Skin epidermis (tissue), 12 donors: ENCODE data around the gene COL9A1.
"Not testable (repeated sequence)": the region's sequence is repeated elsewhere in the genome, so short reads cannot be mapped to it uniquely, and the experiment has no call there.

ENCODE experiments used
- H3K27ac ChIP-seq, 21 experiments: fragments of 200-600 bp; sonication (generic) in 11 of 21; one replicate each; pipeline ENCODE4 v1.5.0; 2020; ENCODE audit warnings: mild to moderate bottlenecking in 3 of 21, inconsistent platforms in 2 of 21, moderate library complexity in 2 of 21
- H3K4me3 ChIP-seq, 7 experiments: fragments of 200-600 bp; sonication (generic) in 2 of 7; one replicate each; pipeline ENCODE4 v1.5.0; 2020; ENCODE audit warnings: inconsistent platforms in 2 of 7, mild to moderate bottlenecking in 2 of 7, moderate library complexity in 1 of 7

Gene COL9A1

DNA sequence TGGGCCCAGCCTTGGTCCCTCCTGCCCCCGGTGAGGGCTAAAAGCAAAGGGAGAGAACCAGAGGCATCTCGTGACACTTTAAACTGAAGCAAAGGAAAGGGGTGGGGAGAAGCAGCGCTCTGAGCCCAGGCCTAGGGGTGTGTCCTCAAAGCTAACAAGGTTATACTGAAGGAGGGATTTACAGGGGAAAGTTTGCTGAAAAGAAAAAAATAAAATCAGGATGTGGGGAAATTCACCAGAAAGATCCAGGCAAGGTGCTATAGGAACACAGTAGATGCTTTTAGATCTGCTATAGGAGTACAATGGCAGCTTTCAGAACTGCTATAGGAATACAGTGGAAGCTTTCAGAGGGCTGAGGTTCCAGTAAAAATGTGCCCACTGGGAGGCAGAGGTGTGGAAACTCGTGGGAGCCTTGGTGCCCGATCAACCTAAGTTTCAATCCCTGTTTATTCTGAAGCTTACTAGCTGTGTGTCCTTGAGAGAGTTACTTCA is at the start of gene COL9A1:
TSS of gene COL9A1 (minus strand) at position 51 of the 492 bp plus-strand sequence. CDS start 160 bp downstream, outside the sequence.
- no peak within 1 kb of the TSS for H3K4me3 ChIP-seq
- H3K27ac ChIP-seq = no peak within 1 kb of the TSS

DNA sequence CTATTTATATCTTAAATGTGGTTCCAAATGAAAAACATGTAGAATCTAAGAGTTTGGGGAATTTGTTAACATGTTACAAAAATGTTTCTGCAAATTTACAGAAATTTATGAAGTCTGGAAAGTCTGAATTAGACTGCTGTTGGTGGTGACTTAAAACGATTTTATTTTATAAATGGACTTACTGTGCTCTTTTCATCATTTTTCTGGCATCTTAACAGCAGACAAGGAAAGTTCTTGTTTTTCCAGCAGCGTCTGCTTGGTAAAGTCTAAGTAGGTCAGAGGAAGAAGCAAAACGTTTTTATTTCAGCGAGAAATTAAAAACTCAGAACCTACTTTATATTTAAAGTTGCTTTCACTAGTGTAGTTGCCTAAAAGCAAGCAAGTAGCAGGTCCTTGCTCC is 48.6 kb upstream of the COL9A1 start:
- Histone ChIP-seq H3K27ac (no peak overlapping the region), H3K4me3 (no peak overlapping the region)

DNA sequence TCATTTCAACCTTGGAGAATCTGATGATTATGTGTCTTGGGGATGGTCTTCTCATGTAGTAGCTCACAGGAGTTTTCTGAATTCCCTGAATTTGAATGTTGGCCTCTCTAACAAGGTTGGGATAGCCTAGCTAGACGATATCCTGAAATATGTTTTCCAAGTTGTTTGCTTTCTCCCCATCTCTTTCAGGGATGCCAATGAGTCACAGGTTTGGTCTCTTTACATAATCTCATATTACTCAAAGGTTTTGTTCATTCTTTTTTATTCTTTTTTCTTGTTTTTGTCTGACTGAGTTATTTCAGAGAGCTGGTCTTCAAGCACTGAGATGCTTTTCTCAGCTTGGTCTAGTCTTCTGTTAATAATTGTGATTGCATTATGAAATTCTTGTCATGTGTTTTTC is 42.7 kb upstream of the COL9A1 start:
- Histone ChIP-seq H3K4me3 (no peak overlapping the region), H3K27ac (no peak overlapping the region)

DNA sequence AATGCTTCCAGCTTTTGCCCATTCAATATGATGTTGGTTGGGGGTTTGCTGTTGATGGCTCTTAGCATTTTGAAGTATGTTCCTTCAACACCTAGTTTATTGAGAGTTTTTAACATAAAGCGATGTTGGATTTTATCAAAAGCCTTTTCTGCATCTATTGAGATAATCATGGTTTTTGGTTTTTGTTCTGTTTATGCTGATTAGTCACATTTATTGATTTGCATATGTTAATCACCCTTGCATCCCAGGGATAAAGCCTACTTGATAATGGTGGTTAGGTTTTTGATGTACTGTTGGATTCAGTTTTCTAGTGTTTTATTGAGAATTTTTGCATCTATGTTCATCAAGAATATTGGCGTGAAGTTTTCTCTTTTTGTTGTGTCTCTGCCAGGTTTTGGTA is 40.4 kb upstream of the COL9A1 start:
- Histone ChIP-seq H3K4me3 (no peak overlapping the region), H3K27ac (no peak overlapping the region)

DNA sequence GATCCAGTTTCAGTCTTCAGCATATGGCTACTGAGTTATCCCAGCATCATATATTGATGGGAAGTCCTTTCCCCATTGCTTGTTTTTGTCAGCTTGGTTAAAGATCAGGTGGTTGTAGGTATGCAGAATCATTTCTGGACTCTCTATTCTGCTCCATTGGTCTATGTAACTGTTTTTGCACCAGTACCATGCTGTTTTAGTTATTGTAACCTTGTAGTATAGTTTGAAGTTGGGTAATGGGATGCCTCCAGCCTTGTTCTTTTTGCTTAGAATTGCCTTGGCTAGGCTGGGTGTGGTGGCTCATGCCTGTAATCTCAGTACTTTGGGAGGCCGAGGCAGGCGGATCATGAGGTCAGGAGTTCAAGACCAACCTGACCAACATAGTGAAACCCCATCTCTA is 36.9 kb upstream of the COL9A1 start:
- not testable (repeated sequence) for H3K4me3 ChIP-seq, H3K27ac ChIP-seq

DNA sequence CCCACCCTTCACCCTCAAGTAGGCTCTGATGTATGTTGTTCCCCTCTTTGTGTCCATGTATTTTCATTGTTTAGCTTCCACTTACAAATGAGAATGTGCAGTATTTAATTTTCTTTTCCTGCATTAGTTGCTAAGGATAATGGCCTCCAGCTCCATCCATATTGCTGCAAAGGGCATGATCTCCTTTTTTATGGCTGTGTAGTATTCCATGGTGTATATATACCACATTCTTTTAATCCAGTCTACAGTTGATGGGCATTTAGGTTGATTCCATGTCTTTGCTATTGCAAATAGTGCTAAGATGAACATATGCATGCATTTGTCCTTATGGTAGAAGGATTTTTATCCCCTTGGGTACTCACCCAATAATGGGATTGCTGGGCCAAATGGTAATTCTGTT is 35.9 kb upstream of the COL9A1 start:
- Histone ChIP-seq H3K4me3 (no peak overlapping the region), H3K27ac (no peak overlapping the region)

DNA sequence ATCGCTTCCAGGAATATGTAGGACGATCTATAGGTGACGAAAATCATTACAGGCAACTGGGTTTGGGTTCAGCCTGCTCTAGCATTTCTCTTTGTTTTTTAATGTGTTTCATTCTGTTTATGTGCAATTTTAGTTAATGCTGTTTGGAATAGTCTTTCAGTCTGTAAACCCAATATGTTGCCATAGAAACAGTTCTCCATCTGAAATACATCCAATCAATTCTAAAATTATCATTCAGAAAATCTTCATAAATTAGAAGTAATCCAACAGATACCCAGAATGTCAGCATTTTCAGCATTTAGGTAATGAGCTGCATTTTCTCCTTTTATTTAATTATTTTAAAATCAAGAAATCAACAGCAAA is 34.8 kb upstream of the COL9A1 start:
- H3K27ac ChIP-seq = no peak overlapping the region
- H3K4me3 ChIP-seq = no peak overlapping the region

DNA sequence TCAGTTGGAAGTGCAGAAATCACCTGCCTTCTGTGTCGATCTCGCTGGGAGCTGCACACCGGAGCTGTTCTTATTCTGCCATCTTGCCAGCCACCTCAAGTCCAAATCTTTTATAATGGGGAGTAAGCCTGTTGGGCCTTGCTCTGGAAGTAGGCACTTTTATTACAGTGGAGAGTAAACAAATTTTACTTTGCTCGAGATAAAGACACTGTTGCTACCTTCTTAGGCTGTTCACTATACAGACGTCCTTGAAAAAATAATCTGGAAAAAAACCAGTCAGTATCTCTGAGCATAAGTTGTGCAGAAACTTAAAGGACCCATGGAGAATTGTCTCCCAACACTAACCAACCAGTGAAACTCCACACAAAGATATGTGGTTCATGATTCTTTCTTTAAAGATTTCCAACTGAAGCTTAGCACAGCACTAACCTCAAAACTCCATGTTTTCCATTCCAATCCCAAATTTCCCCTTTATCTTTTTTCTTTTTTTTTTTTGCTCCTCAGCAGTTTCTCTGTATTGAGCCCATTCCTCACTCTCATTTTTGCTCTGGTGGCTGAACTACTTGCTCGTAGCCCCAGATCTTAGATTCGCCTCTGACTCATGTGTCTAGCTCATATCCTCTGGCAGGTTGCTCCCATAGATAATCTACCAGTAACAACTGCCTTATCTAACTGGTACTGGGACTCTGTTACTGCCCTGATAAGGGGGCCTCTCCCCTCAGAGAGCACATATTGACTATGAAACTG is 34.3 kb upstream of the COL9A1 start:
- no peak overlapping the region for H3K4me3 ChIP-seq
- H3K27ac ChIP-seq = no peak overlapping the region

DNA sequence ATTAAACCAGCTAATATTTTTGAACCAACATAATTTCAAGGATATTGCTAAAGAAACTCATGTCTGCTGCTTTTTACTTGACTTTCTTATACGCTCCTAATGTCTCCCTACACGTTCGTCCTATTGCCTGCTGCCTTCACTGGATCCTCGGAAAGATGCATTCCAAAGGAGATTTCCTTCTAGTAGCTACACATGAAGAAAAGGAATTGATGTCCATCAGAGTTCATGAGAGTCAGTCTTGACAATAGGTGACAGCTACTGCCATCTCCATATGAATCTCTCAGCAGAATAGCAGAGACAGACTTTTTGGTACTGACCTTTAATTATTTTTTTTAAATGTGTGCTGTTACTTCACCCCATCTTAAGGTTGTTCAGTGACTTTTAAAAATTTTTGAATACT is 24.2 kb upstream of the COL9A1 start:
- Histone ChIP-seq H3K27ac (no peak overlapping the region), H3K4me3 (no peak overlapping the region)

DNA sequence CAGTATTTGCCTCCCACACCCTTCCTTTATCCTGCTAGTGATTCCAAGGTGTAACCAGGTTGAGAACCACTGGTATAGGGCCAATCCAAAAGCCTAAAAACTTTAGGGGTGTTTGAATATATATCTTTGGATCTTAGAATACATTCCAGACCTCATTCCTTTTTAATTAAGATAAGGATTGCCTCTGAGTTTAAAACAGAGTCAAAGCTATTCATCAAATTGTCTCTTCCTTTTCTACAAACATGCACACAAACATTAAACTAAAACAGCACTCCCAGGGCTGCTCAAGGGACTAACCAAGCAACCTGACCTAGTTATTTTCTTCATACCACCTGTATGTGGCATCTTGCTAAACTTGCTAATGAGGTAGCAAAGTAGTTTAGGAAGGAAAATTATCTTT is 22.1 kb upstream of the COL9A1 start:
- Histone ChIP-seq H3K27ac (no peak overlapping the region), H3K4me3 (no peak overlapping the region)

DNA sequence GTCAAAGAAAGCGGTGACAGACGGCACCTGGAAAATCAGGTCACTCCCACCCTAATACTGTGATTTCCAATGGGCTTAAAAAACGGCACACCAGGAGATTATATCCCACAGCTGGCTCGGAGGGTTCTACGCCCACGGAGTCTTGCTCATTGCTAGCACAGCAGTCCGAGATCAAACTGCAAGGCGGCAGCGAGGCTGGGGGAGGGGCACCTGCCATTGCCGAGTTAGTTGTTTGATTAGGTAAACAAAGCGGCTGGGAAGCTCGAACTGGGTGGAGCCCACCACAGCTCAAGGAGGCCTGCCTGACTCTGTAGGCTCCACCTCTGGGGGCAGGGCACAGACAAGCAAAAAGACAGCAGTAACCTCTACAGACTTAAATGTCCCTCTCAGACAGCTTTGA is 14.9 kb upstream of the COL9A1 start:
- not testable (repeated sequence) for H3K4me3 ChIP-seq, H3K27ac ChIP-seq

DNA sequence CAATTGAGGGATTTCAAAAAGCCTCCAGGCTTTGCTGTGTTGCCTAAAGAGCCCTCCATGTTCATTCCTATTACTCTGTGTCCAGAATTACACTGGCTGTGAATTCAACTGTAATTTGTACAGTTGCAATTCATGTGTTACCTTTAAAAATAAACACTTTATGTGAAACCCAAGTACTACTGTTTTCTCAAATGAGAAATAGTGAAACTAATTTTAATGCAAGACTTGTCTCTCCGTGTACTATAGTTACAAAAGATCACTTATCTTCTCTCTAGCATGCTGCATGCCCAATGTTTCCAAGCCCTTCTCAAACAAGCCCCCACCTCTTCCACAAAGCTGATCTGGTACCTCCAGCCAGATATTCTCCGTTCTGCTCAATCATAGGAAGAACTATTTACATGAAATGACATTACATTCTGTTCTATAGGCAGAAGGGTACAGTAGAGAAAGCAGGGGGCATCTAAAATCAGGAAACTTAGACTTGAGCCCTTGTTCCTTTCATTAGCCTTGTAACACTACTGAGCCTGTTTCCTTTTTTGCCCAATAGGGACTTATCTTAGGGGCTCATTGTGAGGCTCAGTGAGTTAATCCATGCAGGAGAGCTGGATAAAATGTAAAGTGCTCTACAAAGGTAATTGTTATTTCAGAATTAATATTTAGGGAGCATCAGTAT is 12.3 kb upstream of the COL9A1 start:
- Histone ChIP-seq H3K4me3 (no peak overlapping the region), H3K27ac (no peak overlapping the region)

DNA sequence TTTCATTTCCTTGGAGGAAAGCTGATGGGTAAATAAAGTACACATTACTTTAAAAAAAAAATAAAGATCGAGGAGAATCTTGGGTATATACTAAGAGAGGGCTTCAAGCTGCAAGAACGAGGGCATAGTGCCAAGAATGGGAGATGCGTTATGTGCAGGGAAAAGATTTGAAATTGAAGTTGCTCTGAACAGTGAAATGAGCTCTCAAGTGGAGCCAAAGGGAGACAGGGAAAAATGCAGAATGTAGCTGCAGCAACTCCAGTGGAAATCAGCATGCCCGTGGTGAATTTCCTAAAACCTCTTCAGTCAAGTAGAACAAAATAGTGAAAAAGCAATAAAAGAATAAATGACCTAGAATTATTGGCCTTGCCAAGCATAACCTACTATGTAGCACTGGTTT is 11.4 kb upstream of the COL9A1 start:
- Histone ChIP-seq H3K4me3 (no peak overlapping the region), H3K27ac (no peak overlapping the region)

DNA sequence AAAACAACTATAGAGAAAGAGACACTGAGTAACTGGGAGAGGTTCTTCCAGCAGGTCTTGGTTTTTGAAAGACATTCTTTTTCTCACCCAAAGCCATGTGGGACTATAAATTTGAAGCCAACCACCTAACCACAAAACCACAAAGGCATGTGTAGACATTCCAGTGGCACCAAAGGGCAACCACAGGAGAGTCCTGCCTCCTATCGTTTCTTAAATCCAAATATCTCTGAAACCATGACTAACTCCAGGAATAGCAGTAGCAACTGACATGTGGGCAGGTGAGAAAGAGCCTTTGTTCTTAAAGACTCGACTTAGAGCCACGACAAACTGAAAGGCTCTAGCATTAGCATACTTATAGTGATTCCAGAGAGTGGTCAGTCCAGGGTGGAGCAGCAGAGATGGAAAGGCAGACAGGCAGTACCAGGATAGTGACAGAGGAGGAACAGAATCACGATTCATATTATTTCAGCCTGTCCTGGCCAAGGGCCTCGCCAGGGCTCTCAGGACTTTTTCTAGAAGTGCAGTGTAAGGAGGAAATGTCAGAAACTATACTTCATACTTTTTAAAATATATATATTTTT is 9.4 kb upstream of the COL9A1 start:
- Histone ChIP-seq H3K4me3 (no peak overlapping the region), H3K27ac (no peak overlapping the region)

DNA sequence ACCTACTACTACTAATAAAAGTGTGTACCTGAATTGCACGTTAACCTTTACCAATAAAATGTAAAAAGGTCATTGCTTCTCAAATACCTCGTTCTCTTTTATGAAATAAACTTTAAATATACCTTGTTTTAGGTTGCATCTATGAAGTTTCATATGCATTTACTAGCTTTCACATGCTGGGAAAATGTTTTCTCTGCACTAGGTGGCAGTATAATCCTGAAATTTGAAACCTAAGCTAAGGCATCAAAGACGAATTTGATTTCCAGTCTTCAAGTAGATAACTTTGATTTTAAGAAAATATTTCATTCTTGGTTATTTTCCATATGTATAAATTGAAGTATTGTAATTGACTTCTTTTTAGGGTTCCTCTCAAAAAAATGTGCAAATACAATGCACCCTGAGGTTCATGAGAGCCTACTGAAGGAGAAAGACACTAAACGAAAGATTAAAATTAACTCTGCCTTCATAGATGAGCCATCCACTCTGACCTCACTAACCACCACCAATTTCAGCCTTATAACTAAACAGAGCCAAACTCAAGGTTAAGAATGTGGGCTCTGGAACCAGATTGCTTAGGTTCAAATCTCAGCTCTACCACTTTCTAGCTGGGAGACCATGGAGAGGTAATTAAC is 7.3 kb upstream of the COL9A1 start:
- Histone ChIP-seq H3K4me3 (no peak overlapping the region), H3K27ac (no peak overlapping the region)

DNA sequence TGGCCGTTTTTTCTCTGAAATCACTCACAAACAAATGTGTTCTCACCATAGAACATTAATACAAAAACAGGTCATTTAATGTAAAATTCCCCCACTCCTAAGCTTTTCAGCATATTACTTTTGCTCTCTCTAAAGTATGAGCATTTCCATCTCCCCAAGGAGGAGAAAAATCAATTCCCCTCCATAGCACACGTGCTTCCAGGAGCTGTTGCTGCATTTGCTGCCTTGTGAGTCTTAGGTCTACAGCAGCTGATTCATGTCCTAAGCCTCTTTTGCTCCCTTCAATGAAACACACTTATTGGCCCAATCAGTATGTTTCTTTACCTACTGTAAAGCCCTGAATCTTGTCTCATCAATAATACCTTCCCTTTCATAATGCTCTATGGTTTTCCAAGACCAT is 6.4 kb upstream of the COL9A1 start:
- Histone ChIP-seq H3K4me3 (no peak overlapping the region), H3K27ac (no peak overlapping the region)

DNA sequence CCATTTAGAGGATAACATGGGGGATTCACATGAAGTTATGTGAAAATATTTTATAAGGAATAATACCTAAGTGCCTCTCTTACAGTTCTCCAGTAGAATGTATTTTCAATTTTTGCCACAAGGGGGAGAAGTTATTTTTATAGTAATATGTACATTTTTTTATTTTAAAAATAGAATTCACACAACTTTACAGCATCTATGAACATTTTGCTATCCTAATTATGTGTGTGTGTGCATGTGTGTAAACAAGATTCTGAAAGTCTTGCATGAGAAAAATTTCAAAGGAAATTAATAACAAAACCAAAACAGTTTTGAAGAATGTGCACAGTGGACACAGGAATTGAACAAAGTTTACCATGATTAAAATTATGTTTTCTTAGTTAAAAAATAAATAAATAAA is 5.3 kb upstream of the COL9A1 start:
- H3K4me3 ChIP-seq, H3K27ac ChIP-seq: not testable (repeated sequence)

DNA sequence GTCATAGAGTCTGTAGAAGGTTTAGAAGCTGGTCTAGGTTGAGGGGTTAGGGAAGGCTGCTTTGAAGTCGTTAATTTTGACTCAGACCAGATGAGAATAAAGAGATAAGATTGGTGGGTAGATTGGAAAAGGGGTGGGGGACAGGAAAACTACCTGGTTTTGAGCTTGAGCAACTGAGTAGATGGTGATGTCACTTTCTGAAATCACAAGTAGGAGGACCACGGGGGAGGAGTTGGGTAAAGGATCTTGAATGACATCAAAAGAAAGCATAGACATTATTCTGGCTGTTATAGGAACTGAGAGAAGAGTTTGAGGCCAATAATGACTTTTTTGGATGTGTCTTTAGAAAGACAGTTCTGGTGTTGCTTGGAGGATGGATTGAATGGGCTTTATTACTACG is 4.1 kb upstream of the COL9A1 start:
- Histone ChIP-seq H3K27ac (no peak overlapping the region), H3K4me3 (no peak overlapping the region)

DNA sequence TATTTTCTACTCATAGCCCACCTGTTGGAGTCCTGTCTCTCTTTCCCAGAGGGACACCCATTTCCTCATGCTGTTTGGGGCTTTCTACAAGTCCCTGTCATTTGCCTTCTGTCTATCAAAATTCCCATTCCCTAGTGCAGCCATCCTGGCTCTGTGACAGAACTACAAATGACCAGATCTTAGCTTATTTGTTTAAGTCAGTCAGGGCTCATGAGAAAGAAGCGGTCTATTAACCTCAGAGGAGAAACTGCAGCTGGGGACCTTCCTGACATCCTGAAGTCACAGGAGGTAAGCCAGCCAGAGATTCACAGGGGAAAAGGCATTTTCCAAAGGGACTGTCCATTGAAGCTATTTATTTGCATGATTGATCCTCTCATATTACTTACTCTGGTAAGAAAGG is 1.7 kb upstream of the COL9A1 start:
- H3K4me3 ChIP-seq = no peak overlapping the region
- no peak overlapping the region for H3K27ac ChIP-seq

DNA sequence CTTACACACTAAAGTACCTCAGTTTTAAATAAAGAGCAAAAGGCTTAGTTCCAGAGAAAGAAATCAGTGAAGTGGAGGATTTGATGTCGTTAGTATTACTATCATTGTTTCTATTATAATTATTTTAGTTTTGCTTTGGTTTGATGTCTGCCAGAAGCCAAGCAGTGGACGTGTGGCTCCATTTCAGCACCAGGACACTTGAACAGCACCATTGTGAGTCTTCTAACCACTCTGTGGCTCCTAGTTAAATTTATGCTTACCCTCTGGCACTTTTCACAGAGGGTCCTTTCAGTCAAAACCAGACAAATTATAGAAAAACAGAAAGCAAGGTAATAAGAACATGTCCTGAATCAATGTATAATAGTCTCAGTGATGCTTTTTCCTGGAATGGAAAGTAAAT is 3.4 kb downstream of the COL9A1 start:
- H3K27ac ChIP-seq = no peak overlapping the region

DNA sequence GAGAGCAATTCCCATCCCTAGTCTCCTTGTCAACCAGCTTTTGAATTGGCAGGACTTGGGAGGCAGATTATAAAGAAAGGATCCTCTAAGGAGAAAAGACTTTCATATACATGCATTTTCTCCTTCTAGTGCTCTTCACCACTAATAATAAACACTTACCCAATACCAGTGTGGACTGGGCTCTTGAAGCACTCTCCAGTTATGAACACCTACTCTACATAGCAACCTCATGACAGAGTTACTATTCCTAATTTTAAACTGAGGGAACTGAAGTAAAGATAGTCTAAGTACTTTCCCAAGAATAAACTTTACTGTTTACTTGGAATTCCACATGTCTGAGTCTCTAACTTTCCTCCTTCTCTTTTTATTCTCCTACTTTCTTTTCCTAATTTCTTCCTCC is 4.8 kb downstream of the COL9A1 start:
- H3K4me3 ChIP-seq = no peak overlapping the region
- no peak overlapping the region for H3K27ac ChIP-seq

More for the DNA sequence above, 3.4 kb downstream of the COL9A1 start:
- H3K4me3 ChIP-seq = no peak overlapping the region
